ENCODE measurements around the gene CELSR1.
"Not testable (repeated sequence)": the region's sequence is repeated elsewhere in the genome, so short reads cannot be mapped to it uniquely, and the experiment has no call there.

The CELSR1 gene

GRCh38 chr22:46511151-46512038 is 26.0 kb downstream of the CELSR1 start:
- H3K4me3 ChIP-seq (ENCODE audit: low read depth, low read length), result no peak overlapping the region
- H3K36me3 ChIP-seq (ENCODE audit: control insufficient read depth, insufficient read depth, low read length), result no peaks in the 10 kb centered on the region
- peaks cover 3% of the 10 kb centered on the region for H3K4me1 ChIP-seq (ENCODE audit: control insufficient read depth, insufficient read depth, low read length)
- no peaks in the 10 kb centered on the region for H3K9me3 ChIP-seq (ENCODE audit: control insufficient read depth, insufficient read depth, low read length)
- H3K9ac ChIP-seq (ENCODE audit: low read depth, low read length), result no peak overlapping the region
- H3K27me3 ChIP-seq (ENCODE audit: control insufficient read depth, insufficient read depth, low read length), result no peaks in the 10 kb centered on the region

GRCh38 chr22:46509416-46510089 is 27.9 kb downstream of the CELSR1 start:
- H3K4me3 ChIP-seq (ENCODE audit: low read depth, low read length), result no peak overlapping the region
- no peaks in the 10 kb centered on the region for H3K36me3 ChIP-seq (ENCODE audit: control insufficient read depth, insufficient read depth, low read length)
- H3K9me3 ChIP-seq (ENCODE audit: control insufficient read depth, insufficient read depth, low read length), result no peaks in the 10 kb centered on the region
- H3K9ac ChIP-seq (ENCODE audit: low read depth, low read length), result no peak overlapping the region
- H3K27me3 ChIP-seq (ENCODE audit: control insufficient read depth, insufficient read depth, low read length), result no peaks in the 10 kb centered on the region
- H3K4me1 ChIP-seq (ENCODE audit: control insufficient read depth, insufficient read depth, low read length), result peaks cover 3% of the 10 kb centered on the region

- Histone ChIP-seq H3K4me1 (ENCODE audit: control insufficient read depth, insufficient read depth, low read length) (peaks cover 3% of the 10 kb centered on the region), H3K27me3 (ENCODE audit: control insufficient read depth, insufficient read depth, low read length) (no peaks in the 10 kb centered on the region), H3K36me3 (ENCODE audit: control insufficient read depth, insufficient read depth, low read length) (no peaks in the 10 kb centered on the region), H3K4me3 (ENCODE audit: low read depth, low read length) (no peak overlapping the region), H3K9ac (ENCODE audit: low read depth, low read length) (no peak overlapping the region), H3K9me3 (ENCODE audit: control insufficient read depth, insufficient read depth, low read length) (no peaks in the 10 kb centered on the region)
These were observed 28.9 kb downstream of the CELSR1 start for GRCh38 chr22:46508491-46508999.

GRCh38 chr22:46507451-46508425 is 29.7 kb downstream of the CELSR1 start:
- Histone ChIP-seq H3K36me3 (ENCODE audit: control insufficient read depth, insufficient read depth, low read length) (no peaks in the 10 kb centered on the region), H3K9ac (ENCODE audit: low read depth, low read length) (no peak overlapping the region), H3K4me1 (ENCODE audit: control insufficient read depth, insufficient read depth, low read length) (peaks cover 3% of the 10 kb centered on the region)

GRCh38 chr22:46504584-46504983 is 32.8 kb downstream of the CELSR1 start:
- Histone ChIP-seq H3K4me3 (ENCODE audit: low read depth, low read length) (no peak overlapping the region), H3K9ac (ENCODE audit: low read depth, low read length) (no peak overlapping the region), H3K4me1 (ENCODE audit: control insufficient read depth, insufficient read depth, low read length) (peaks cover 9% of the 10 kb centered on the region), H3K36me3 (ENCODE audit: control insufficient read depth, insufficient read depth, low read length) (no peaks in the 10 kb centered on the region), H3K9me3 (ENCODE audit: control insufficient read depth, insufficient read depth, low read length) (no peaks in the 10 kb centered on the region), H3K27me3 (ENCODE audit: control insufficient read depth, insufficient read depth, low read length) (no peaks in the 10 kb centered on the region)

More at GRCh38 chr22:46507451-46508425, 29.7 kb downstream of the CELSR1 start:
- H3K9me3 ChIP-seq (ENCODE audit: control insufficient read depth, insufficient read depth, low read length), result no peaks in the 10 kb centered on the region
- H3K4me3 ChIP-seq (ENCODE audit: low read depth, low read length), result no peak overlapping the region
- no peaks in the 10 kb centered on the region for H3K27me3 ChIP-seq (ENCODE audit: control insufficient read depth, insufficient read depth, low read length)

- no peaks in the 10 kb centered on the region for H3K27me3 ChIP-seq (ENCODE audit: control insufficient read depth, insufficient read depth, low read length)
- H3K9ac ChIP-seq (ENCODE audit: low read depth, low read length), result no peak overlapping the region
These were observed 34.8 kb downstream of the CELSR1 start for GRCh38 chr22:46502440-46503175.

GRCh38 chr22:46501701-46502100 is 35.7 kb downstream of the CELSR1 start:
- H3K36me3 ChIP-seq (ENCODE audit: control insufficient read depth, insufficient read depth, low read length), result no peaks in the 10 kb centered on the region
- no peaks in the 10 kb centered on the region for H3K9me3 ChIP-seq (ENCODE audit: control insufficient read depth, insufficient read depth, low read length)
- H3K9ac ChIP-seq (ENCODE audit: low read depth, low read length), result no peak overlapping the region
- H3K27me3 ChIP-seq (ENCODE audit: control insufficient read depth, insufficient read depth, low read length), result no peaks in the 10 kb centered on the region
- H3K4me1 ChIP-seq (ENCODE audit: control insufficient read depth, insufficient read depth, low read length), result peaks cover 10% of the 10 kb centered on the region
- H3K4me3 ChIP-seq (ENCODE audit: low read depth, low read length), result no peak overlapping the region

More at GRCh38 chr22:46502440-46503175, 34.8 kb downstream of the CELSR1 start:
- Histone ChIP-seq H3K36me3 (ENCODE audit: control insufficient read depth, insufficient read depth, low read length) (no peaks in the 10 kb centered on the region), H3K4me1 (ENCODE audit: control insufficient read depth, insufficient read depth, low read length) (peaks cover 10% of the 10 kb centered on the region), H3K9me3 (ENCODE audit: control insufficient read depth, insufficient read depth, low read length) (no peaks in the 10 kb centered on the region), H3K4me3 (ENCODE audit: low read depth, low read length) (no peak overlapping the region)

GRCh38 chr22:46501265-46501664 is 36.2 kb downstream of the CELSR1 start:
- not testable (repeated sequence) for H3K4me1 ChIP-seq (ENCODE audit: control insufficient read depth, insufficient read depth, low read length); H3K4me3 ChIP-seq (ENCODE audit: low read depth, low read length); H3K9ac ChIP-seq (ENCODE audit: low read depth, low read length); H3K36me3 ChIP-seq (ENCODE audit: control insufficient read depth, insufficient read depth, low read length); H3K9me3 ChIP-seq (ENCODE audit: control insufficient read depth, insufficient read depth, low read length); H3K27me3 ChIP-seq (ENCODE audit: control insufficient read depth, insufficient read depth, low read length)

- H3K9me3 ChIP-seq (ENCODE audit: control insufficient read depth, insufficient read depth, low read length), result no peaks in the 10 kb centered on the region
- H3K36me3 ChIP-seq (ENCODE audit: control insufficient read depth, insufficient read depth, low read length), result no peaks in the 10 kb centered on the region
- no peak overlapping the region for H3K4me3 ChIP-seq (ENCODE audit: low read depth, low read length)
- peaks cover 10% of the 10 kb centered on the region for H3K4me1 ChIP-seq (ENCODE audit: control insufficient read depth, insufficient read depth, low read length)
- H3K9ac ChIP-seq (ENCODE audit: low read depth, low read length), result no peak overlapping the region
- no peaks in the 10 kb centered on the region for H3K27me3 ChIP-seq (ENCODE audit: control insufficient read depth, insufficient read depth, low read length)
These were observed 37.2 kb downstream of the CELSR1 start for GRCh38 chr22:46500201-46500600.

- Histone ChIP-seq H3K4me1 (ENCODE audit: control insufficient read depth, insufficient read depth, low read length) (peaks cover 10% of the 10 kb centered on the region), H3K4me3 (ENCODE audit: low read depth, low read length) (no peak overlapping the region), H3K9me3 (ENCODE audit: control insufficient read depth, insufficient read depth, low read length) (no peaks in the 10 kb centered on the region), H3K36me3 (ENCODE audit: control insufficient read depth, insufficient read depth, low read length) (no peaks in the 10 kb centered on the region), H3K9ac (ENCODE audit: low read depth, low read length) (no peak overlapping the region), H3K27me3 (ENCODE audit: control insufficient read depth, insufficient read depth, low read length) (no peaks in the 10 kb centered on the region)
These were observed 37.6 kb downstream of the CELSR1 start for GRCh38 chr22:46499805-46500189.

- no peaks in the 10 kb centered on the region for H3K36me3 ChIP-seq (ENCODE audit: control insufficient read depth, insufficient read depth, low read length)
- H3K9me3 ChIP-seq (ENCODE audit: control insufficient read depth, insufficient read depth, low read length), result no peaks in the 10 kb centered on the region
- no peaks in the 10 kb centered on the region for H3K27me3 ChIP-seq (ENCODE audit: control insufficient read depth, insufficient read depth, low read length)
- H3K4me1 ChIP-seq (ENCODE audit: control insufficient read depth, insufficient read depth, low read length), result no peaks in the 10 kb centered on the region
- no peak overlapping the region for H3K9ac ChIP-seq (ENCODE audit: low read depth, low read length)
- no peak overlapping the region for H3K4me3 ChIP-seq (ENCODE audit: low read depth, low read length)
These were observed 45.5 kb downstream of the CELSR1 start for GRCh38 chr22:46491946-46492345.

Data from iPS-15b (cell line).